AG04450 (cell line): Measurements from ENCODE around the gene NAT8L. TPM values are rescaled to one million over a fixed set of nuclear protein-coding genes. Genes with fewer than 3 reads are reported as not detected.

Source experiments
- CTCF ChIA-PET: fragments of 300-600, 350-600 bp; formaldehyde crosslinking; extraction: SDS; loops from one replicate; lab custom pipeline; 2022; ENCODE audit warnings: antibody characterized with exemption, inconsistent platforms; lab: Charles Lee
- POLR2A ChIA-PET: fragments of 350-600 bp; formaldehyde crosslinking; extraction: SDS; loops from one replicate; lab custom pipeline; 2021; ENCODE audit warnings: antibody characterized with exemption, inconsistent platforms; lab: Yijun Ruan, JAX
- DNase-seq: peaks from one replicate; pipeline ENCODE4 v3.0.0-alpha.2; 2011; ENCODE audit warnings: low read depth, low spot score
- H3K27ac ChIP-seq: one replicate; pipeline ENCODE4 v1.5.1; 2012; ENCODE audit warnings: low read depth, low read length, control low read depth
- H3K27me3 ChIP-seq: one replicate; pipeline ENCODE4 v1.6.0; 2012; ENCODE audit warnings: low read length; ENCODE audit not compliant: control insufficient read depth, insufficient read depth
- H3K4me3 ChIP-seq: 2 replicates; pipeline ENCODE4 v1.5.1; 2011; ENCODE audit warnings: mild to moderate bottlenecking, low read depth, low read length, control low read depth
- H3K9me3 ChIP-seq: 2 replicates; pipeline ENCODE4 v1.5.1; 2012; ENCODE audit warnings: low read length; ENCODE audit not compliant: control insufficient read depth, insufficient read depth
- polyA plus RNA-seq: library from polyadenylated mRNA; depleted of rRNA; stranded (reverse); fragments of >200 nt; gene quantifications from 2 replicates; pipeline ENCODE4 v1.2.3, GENCODE V29; 2011
- TF ChIP-seq, protein P1 (sequence below): IDR thresholded peaks from 2 replicates; pipeline ENCODE4 v1.5.1; 2011; ENCODE audit warnings: low read depth, low read length, control low read depth, inconsistent platforms

NAT8L gene
- polyA plus RNA-seq, 1 experiment, result not detected

DNA sequence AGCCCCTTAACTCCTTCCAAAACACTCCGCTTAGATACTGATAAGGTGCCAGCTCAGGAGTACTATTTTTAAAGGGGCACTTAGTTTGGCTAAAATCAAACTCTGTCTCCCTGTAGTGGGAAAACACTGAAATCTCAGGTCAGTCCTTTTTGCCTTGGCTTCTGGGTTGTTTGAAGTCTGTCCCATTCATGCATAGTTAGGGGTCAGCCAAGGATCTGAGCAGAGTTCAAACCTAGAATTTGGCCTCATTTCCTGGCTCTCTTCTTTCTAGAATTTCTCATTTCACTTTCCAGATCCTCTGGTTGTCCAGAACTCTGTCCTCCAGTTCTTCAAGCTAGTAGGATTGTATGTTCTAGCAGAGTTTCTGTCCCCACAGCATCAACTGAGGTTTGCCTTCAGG is 31.5 kb downstream of the NAT8L start:
- no peak for DNase-seq
- Histone ChIP-seq H3K27me3 (peaks cover 36% of the 10 kb centered on the region), H3K27ac (no peak overlapping the region), H3K4me3 (no peak overlapping the region), H3K9me3 (peaks cover 5% of the 10 kb centered on the region; the same call in 1 of the 2 replicates)
- CTCF ChIA-PET, result no interaction called here
- POLR2A ChIA-PET, result no interaction called here
- TF ChIP-seq, protein P1, sequence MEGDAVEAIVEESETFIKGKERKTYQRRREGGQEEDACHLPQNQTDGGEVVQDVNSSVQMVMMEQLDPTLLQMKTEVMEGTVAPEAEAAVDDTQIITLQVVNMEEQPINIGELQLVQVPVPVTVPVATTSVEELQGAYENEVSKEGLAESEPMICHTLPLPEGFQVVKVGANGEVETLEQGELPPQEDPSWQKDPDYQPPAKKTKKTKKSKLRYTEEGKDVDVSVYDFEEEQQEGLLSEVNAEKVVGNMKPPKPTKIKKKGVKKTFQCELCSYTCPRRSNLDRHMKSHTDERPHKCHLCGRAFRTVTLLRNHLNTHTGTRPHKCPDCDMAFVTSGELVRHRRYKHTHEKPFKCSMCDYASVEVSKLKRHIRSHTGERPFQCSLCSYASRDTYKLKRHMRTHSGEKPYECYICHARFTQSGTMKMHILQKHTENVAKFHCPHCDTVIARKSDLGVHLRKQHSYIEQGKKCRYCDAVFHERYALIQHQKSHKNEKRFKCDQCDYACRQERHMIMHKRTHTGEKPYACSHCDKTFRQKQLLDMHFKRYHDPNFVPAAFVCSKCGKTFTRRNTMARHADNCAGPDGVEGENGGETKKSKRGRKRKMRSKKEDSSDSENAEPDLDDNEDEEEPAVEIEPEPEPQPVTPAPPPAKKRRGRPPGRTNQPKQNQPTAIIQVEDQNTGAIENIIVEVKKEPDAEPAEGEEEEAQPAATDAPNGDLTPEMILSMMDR, result no peak

DNA sequence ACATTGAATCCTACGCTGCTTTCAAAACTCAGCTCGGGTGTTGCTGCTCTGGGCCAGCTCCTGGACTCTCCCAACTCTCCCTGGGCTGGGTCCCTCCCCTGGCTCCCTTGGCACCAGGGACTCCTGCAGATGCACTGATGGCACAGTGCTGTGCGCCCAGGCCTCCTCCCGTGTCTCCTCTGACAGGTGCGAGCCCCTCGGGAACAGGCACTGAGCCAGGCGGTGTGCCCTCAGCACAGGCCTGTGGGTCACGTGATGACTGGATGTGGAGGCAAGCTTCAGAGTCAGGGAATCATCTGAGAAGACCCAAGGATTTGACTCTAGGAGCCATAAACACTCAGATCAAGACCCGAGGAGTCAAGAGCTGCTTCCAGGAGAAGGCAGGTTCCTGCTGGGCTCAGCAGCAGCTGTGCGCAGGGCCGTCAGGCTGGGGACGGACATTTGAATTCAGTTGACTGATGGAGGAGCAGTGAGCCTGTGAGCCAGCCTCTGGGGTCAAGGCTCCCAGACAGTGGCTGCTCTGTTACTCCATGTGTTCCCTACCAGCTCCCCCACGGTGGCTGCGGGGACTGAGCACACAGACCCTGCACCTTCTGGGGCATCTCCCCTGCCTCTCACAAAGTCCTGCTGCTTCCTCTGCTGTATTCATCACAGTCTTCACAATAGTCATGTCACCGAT is 33.0 kb downstream of the NAT8L start:
- H3K27me3 ChIP-seq, result peaks cover 30% of the 10 kb centered on the region
- ChIA-PET CTCF (no interaction called here), POLR2A (no interaction called here)
- H3K27ac ChIP-seq, result no peak overlapping the region
- DNase-seq, result no peak
- peaks cover 14% of the 10 kb centered on the region for H3K9me3 ChIP-seq
- TF ChIP-seq, protein P1, result no peak
- H3K4me3 ChIP-seq, result no peak overlapping the region

DNA sequence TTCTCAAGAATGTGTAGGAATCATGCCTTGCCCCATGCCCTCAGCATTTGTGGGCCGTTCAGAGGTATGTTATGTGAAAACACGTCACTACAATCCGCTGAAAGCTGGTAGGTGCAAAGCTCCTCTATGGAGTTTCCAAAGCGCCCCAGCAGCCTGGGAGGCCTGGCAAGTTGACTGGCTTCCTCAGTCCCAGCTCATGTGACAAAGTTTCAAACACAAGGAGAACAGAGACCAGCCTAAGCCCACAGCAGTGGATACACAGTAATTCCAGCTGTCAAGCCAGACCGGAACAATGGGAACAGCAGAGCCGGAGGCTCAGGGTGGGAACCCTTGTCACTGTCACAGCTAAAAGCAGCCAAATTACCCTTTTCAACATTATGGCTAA is 33.5 kb downstream of the NAT8L start:
- Histone ChIP-seq H3K27ac (no peak overlapping the region), H3K27me3 (peaks cover 30% of the 10 kb centered on the region), H3K9me3 (peaks cover 14% of the 10 kb centered on the region), H3K4me3 (no peak overlapping the region)
- ChIA-PET CTCF (no interaction called here), POLR2A (no interaction called here)
- no peak for DNase-seq
- TF ChIP-seq, protein P1, result no peak

DNA sequence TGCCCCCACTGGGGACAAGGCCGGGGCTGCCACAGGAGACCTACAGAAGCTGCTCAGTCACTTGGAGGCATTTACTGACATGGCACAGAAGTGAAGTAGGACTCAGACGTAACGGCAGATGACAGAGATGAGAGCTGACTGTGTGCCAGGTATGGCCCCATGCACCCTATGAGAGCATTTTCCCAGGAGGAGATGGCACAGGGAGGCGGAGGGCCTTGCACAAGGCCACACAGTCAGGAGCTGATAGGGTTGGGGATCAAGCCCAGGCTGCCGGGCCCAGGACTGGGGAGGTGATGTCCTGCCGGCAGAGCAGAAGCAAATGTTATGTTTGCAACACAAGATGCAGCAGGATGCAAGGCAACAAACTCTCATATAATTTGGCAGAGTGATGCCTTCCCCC is 34.1 kb downstream of the NAT8L start:
- Histone ChIP-seq H3K27ac (no peak overlapping the region), H3K4me3 (no peak overlapping the region), H3K27me3 (peaks cover 30% of the 10 kb centered on the region), H3K9me3 (peaks cover 14% of the 10 kb centered on the region)
- DNase-seq, result no peak
- TF ChIP-seq, protein P1, result no peak
- POLR2A ChIA-PET, result no interaction called here
- CTCF ChIA-PET, result no interaction called here

DNA sequence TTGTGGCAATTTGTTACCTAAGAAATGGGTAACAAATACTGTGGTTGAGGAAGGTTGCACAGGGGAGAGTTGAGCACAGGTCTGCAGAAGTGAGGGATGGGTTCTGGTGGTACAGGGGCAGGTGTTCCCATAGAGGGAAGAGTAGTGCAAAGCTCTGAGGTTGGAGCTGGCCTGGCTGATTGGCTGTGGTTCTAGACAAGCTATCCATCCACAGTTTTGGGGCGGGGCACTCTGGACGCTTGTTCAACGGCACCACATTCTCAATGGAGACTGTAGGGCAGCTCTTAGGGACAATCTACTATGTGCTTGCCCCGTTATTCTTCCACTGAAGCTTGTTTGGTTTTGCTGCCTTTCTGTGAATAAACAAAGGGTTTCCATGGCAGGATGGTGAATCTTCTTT is 35.4 kb downstream of the NAT8L start:
- Histone ChIP-seq H3K4me3 (no peak overlapping the region), H3K27ac (no peak overlapping the region), H3K9me3 (peaks cover 14% of the 10 kb centered on the region), H3K27me3 (peaks cover 28% of the 10 kb centered on the region)
- no peak for DNase-seq
- POLR2A ChIA-PET, result no interaction called here
- TF ChIP-seq, protein P1, result no peak
- CTCF ChIA-PET, result no interaction called here
